ENCODE results near the gene SLAMF1. TPM values are rescaled to one million over a fixed set of nuclear protein-coding genes. Genes with fewer than 3 reads are reported as not detected.

Gene SLAMF1
- total RNA-seq, 1 donor = not detected

- Histone ChIP-seq H3K79me2 (ENCODE audit: insufficient read depth, low read length) (no peaks in the 10 kb centered on the region), H2AFZ (ENCODE audit: low read length) (no peak overlapping the region), H4K20me1 (ENCODE audit: insufficient read depth, low read length) (no peaks in the 10 kb centered on the region), H3K4me3 (ENCODE audit: insufficient read depth, low read length) (no peak overlapping the region), H3K4me1 (ENCODE audit: insufficient read depth, low read length) (no peaks in the 10 kb centered on the region), H3K4me2 (ENCODE audit: insufficient read depth, low read length) (no peak overlapping the region), H3K36me3 (ENCODE audit: insufficient read depth, low read length) (no peaks in the 10 kb centered on the region), H3K27me3 (ENCODE audit: insufficient read depth, low read length) (peaks cover 4% of the 10 kb centered on the region), H3K9me3 (ENCODE audit: low read depth, low read length) (no peaks in the 10 kb centered on the region), H3K27ac (ENCODE audit: low read depth, low read length) (no peak overlapping the region)
- no peak for DNase-seq (ENCODE audit: insufficient read length, low spot score, missing footprints)
- TF ChIP-seq, protein P1, sequence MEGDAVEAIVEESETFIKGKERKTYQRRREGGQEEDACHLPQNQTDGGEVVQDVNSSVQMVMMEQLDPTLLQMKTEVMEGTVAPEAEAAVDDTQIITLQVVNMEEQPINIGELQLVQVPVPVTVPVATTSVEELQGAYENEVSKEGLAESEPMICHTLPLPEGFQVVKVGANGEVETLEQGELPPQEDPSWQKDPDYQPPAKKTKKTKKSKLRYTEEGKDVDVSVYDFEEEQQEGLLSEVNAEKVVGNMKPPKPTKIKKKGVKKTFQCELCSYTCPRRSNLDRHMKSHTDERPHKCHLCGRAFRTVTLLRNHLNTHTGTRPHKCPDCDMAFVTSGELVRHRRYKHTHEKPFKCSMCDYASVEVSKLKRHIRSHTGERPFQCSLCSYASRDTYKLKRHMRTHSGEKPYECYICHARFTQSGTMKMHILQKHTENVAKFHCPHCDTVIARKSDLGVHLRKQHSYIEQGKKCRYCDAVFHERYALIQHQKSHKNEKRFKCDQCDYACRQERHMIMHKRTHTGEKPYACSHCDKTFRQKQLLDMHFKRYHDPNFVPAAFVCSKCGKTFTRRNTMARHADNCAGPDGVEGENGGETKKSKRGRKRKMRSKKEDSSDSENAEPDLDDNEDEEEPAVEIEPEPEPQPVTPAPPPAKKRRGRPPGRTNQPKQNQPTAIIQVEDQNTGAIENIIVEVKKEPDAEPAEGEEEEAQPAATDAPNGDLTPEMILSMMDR (IDR thresholded peaks at IDR 0.05; ENCODE audit: extremely low read depth, low read depth, low read length) = no peak
Observed at GRCh38 chr1:160681891-160682140, 35.0 kb upstream of the SLAMF1 start.

- H3K36me3 ChIP-seq (ENCODE audit: insufficient read depth, low read length) = no peaks in the 10 kb centered on the region
- no peaks in the 10 kb centered on the region for H3K9me3 ChIP-seq (ENCODE audit: low read depth, low read length)
- H3K4me3 ChIP-seq (ENCODE audit: insufficient read depth, low read length) = no peak overlapping the region
- DNase-seq (ENCODE audit: insufficient read length, low spot score, missing footprints) = no peak
- no peaks in the 10 kb centered on the region for H3K79me2 ChIP-seq (ENCODE audit: insufficient read depth, low read length)
- peaks cover 4% of the 10 kb centered on the region for H3K27me3 ChIP-seq (ENCODE audit: insufficient read depth, low read length)
- TF ChIP-seq, protein P1 (IDR thresholded peaks at IDR 0.05; ENCODE audit: extremely low read depth, low read depth, low read length) = peak; percentile 51
- H3K4me2 ChIP-seq (ENCODE audit: insufficient read depth, low read length) = no peak overlapping the region
- no peak overlapping the region for H3K27ac ChIP-seq (ENCODE audit: low read depth, low read length)
- no peak overlapping the region for H2AFZ ChIP-seq (ENCODE audit: low read length)
- no peaks in the 10 kb centered on the region for H4K20me1 ChIP-seq (ENCODE audit: insufficient read depth, low read length)
- no peaks in the 10 kb centered on the region for H3K4me1 ChIP-seq (ENCODE audit: insufficient read depth, low read length)
Observed at GRCh38 chr1:160681066-160681890, 34.4 kb upstream of the SLAMF1 start.

DNA sequence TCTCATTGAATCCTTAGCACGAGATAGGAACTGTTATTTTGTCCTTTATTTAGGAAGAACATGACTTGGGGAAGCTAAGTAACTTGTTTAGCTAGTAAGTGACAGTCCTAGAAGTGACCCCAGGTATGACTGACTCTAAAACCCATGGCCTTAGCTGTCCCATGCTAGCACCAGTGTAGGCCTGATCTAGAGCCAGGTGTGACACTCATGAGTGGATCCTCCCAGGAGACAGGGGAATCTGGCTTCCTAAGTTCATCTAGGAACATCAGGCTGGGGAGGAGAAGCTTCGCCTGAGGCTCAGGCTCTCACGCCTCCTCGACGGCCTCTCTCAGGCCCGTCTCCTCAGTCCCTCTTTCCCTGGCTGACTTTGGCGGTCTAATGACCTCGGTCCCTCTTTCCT is 33.6 kb upstream of the SLAMF1 start:
- Histone ChIP-seq H3K4me2 (ENCODE audit: insufficient read depth, low read length) (no peak overlapping the region), H2AFZ (ENCODE audit: low read length) (no peak overlapping the region), H3K9me3 (ENCODE audit: low read depth, low read length) (no peaks in the 10 kb centered on the region), H4K20me1 (ENCODE audit: insufficient read depth, low read length) (no peaks in the 10 kb centered on the region), H3K4me1 (ENCODE audit: insufficient read depth, low read length) (no peaks in the 10 kb centered on the region), H3K36me3 (ENCODE audit: insufficient read depth, low read length) (no peaks in the 10 kb centered on the region), H3K79me2 (ENCODE audit: insufficient read depth, low read length) (no peaks in the 10 kb centered on the region), H3K27ac (ENCODE audit: low read depth, low read length) (no peak overlapping the region), H3K4me3 (ENCODE audit: insufficient read depth, low read length) (no peak overlapping the region), H3K27me3 (ENCODE audit: insufficient read depth, low read length) (peaks cover 4% of the 10 kb centered on the region)
- TF ChIP-seq, protein P1 (IDR thresholded peaks at IDR 0.05; ENCODE audit: extremely low read depth, low read depth, low read length) = no peak
- no peak for DNase-seq (ENCODE audit: insufficient read length, low spot score, missing footprints)

DNA sequence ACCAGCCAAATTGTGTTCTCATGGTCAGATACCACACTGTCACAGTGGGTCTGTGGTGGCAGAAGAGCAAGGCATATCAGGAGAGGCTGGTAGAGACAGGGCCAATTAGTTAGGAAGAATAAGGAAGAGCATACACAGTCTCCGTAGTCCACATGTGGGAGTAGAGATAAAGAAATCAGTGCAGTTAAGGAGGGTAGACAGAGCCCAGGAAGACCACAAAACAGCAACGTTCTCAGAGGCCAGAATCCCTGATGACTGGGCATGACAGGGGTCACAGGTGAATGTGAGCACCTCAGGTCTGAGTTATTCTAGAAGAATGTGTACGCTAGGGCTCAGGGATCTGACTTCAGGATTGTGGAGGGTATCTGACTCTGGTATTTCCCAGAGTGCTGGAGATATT is 33.0 kb upstream of the SLAMF1 start:
- Histone ChIP-seq H3K36me3 (ENCODE audit: insufficient read depth, low read length) (no peaks in the 10 kb centered on the region), H3K79me2 (ENCODE audit: insufficient read depth, low read length) (no peaks in the 10 kb centered on the region), H3K4me1 (ENCODE audit: insufficient read depth, low read length) (no peaks in the 10 kb centered on the region), H3K4me2 (ENCODE audit: insufficient read depth, low read length) (no peak overlapping the region), H3K9me3 (ENCODE audit: low read depth, low read length) (no peaks in the 10 kb centered on the region), H4K20me1 (ENCODE audit: insufficient read depth, low read length) (no peaks in the 10 kb centered on the region), H3K27ac (ENCODE audit: low read depth, low read length) (no peak overlapping the region), H3K4me3 (ENCODE audit: insufficient read depth, low read length) (no peak overlapping the region), H2AFZ (ENCODE audit: low read length) (no peak overlapping the region), H3K27me3 (ENCODE audit: insufficient read depth, low read length) (peaks cover 4% of the 10 kb centered on the region)
- DNase-seq (ENCODE audit: insufficient read length, low spot score, missing footprints) = no peak
- TF ChIP-seq, protein P1 (IDR thresholded peaks at IDR 0.05; ENCODE audit: extremely low read depth, low read depth, low read length) = no peak

Measured in osteoblast (primary cell).